GM15510 (cell line): ENCODE measurements around the gene BHMT.

Source experiments
- POLR2A ChIP-seq: IDR thresholded peaks from 3 replicates; pipeline ENCODE4 v1.6.1; 2011; ENCODE audit warnings: borderline replicate concordance; ENCODE audit not compliant: insufficient read length; ENCODE audit errors: extremely low read depth

The BHMT gene

GRCh38 chr5:79135790-79136553 lies 24.4 kb downstream of the BHMT start:
- TF ChIP-seq POLR2A, result no peak

- TF ChIP-seq POLR2A, result no peak
Observed at GRCh38 chr5:79136618-79137017, 25.0 kb downstream of the BHMT start.

- TF ChIP-seq POLR2A, result no peak
Observed at GRCh38 chr5:79140553-79140952, 28.9 kb downstream of the BHMT start.

GRCh38 chr5:79143684-79144379 lies 32.2 kb downstream of the BHMT start:
- no peak for TF ChIP-seq POLR2A

GRCh38 chr5:79147076-79147475 lies 35.5 kb downstream of the BHMT start:
- TF ChIP-seq POLR2A, result no peak

- TF ChIP-seq POLR2A, result no peak
Observed at GRCh38 chr5:79149433-79149832, 37.8 kb downstream of the BHMT start.

- no peak for TF ChIP-seq POLR2A
Observed at GRCh38 chr5:79151942-79152671, 40.5 kb downstream of the BHMT start.

GRCh38 chr5:79157305-79157704 lies 45.7 kb downstream of the BHMT start:
- TF ChIP-seq POLR2A, result no peak

GRCh38 chr5:79168031-79168430 lies 56.4 kb downstream of the BHMT start:
- TF ChIP-seq POLR2A, result no peak

- no peak for TF ChIP-seq POLR2A
Observed at GRCh38 chr5:79170661-79171060, 59.1 kb downstream of the BHMT start.

- no peak for TF ChIP-seq POLR2A
Observed at GRCh38 chr5:79171635-79172245, 60.1 kb downstream of the BHMT start.

GRCh38 chr5:79172269-79172668 lies 60.7 kb downstream of the BHMT start:
- no peak for TF ChIP-seq POLR2A

- TF ChIP-seq POLR2A, result no peak
Observed at GRCh38 chr5:79173626-79174025, 62.0 kb downstream of the BHMT start.

GRCh38 chr5:79181419-79182022 lies 69.9 kb downstream of the BHMT start:
- TF ChIP-seq POLR2A, result no peak
